ENCODE data around the gene RETNLB. TPM values are rescaled to one million over a fixed set of nuclear protein-coding genes. Genes with fewer than 3 reads are reported as not detected.

RETNLB gene, protein sequence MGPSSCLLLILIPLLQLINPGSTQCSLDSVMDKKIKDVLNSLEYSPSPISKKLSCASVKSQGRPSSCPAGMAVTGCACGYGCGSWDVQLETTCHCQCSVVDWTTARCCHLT
- not detected for total RNA-seq

DNA sequence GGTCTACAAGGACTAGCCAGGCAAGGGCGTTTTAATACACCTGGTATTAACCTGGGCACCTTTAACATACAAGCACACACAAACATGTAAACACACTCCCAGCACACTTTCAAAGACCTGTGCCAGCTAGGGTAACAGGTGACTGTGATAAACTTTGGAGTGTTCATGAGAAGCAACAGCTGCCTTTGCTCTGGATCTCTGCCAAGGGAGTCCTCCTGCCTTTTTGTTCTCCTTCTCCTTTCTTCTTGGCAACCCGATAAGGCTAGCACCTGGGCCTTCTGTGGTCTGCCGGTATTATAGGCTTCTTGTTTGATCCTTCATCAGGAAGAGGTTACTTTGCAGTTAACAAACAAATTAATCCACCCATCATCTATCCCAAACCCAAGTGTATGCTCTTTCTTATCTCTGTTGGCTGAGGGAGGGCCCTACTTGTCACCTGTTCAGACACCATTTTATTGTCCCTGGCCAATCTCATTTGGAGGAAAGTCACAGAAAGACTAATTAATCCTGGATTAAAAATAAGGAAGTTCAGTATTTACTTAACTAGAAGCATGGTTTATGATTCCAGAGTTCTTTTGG is at the start of gene RETNLB:
Gene RETNLB, minus strand, starts transcription at position 7 of the 579 bp plus-strand sequence. CDS start 225 bp downstream, outside the sequence.
- Histone ChIP-seq H3K9me3 (no peaks in the 10 kb centered on the region), H3K4me1 (no peaks in the 10 kb centered on the region), H3K27ac (no peak within 1 kb of the TSS), H3K4me3 (replicated peaks in 1 of 3) (no peak within 1 kb of the TSS), H3K27me3 (no peaks in the 10 kb centered on the region), H3K36me3 (no peaks in the 10 kb centered on the region)
- TF ChIP-seq POLR2A (IDR thresholded peaks at IDR 0.05) = no peak
- TF ChIP-seq, protein P1, sequence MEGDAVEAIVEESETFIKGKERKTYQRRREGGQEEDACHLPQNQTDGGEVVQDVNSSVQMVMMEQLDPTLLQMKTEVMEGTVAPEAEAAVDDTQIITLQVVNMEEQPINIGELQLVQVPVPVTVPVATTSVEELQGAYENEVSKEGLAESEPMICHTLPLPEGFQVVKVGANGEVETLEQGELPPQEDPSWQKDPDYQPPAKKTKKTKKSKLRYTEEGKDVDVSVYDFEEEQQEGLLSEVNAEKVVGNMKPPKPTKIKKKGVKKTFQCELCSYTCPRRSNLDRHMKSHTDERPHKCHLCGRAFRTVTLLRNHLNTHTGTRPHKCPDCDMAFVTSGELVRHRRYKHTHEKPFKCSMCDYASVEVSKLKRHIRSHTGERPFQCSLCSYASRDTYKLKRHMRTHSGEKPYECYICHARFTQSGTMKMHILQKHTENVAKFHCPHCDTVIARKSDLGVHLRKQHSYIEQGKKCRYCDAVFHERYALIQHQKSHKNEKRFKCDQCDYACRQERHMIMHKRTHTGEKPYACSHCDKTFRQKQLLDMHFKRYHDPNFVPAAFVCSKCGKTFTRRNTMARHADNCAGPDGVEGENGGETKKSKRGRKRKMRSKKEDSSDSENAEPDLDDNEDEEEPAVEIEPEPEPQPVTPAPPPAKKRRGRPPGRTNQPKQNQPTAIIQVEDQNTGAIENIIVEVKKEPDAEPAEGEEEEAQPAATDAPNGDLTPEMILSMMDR (IDR thresholded peaks at IDR 0.05) = no peak
- no peak for DNase-seq
- 57 to 60% methylated on average over 3 of the region's 3 CpGs for WGBS, 2 donors
- intact Hi-C loops (cut with DNase I) = no loop called here

DNA sequence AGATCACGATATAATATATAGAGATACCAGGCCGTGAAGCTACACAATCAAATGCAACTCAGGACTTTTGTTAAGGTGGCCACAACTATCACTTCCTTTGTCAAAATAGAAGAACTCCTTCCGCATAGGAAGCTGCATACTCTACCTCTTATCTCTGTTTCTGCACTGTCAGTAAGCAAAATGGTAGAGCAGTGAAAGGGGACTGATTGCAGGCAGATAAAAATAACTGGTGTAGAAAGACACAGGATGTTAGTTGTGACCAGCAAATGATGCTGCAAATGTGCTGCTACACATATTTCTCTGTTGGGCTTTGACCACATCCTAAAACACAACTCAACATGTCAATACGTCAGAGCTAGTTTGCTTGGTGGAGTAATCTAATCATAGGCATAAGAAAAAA is 49.1 kb upstream of the RETNLB start:
- no peaks in the 10 kb centered on the region for H3K4me1 ChIP-seq
- no peak overlapping the region for H3K27ac ChIP-seq
- H3K4me3 ChIP-seq (replicated peaks in 1 of 3) = no peak overlapping the region
- WGBS, 2 donors = 77 to 80% methylated on average over 4 of the region's 4 CpGs
- TF ChIP-seq POLR2A (IDR thresholded peaks at IDR 0.05) = no peak
- TF ChIP-seq, protein P1 (IDR thresholded peaks at IDR 0.05) = no peak
- intact Hi-C loops (cut with DNase I) = no loop called here
- H3K27me3 ChIP-seq = no peaks in the 10 kb centered on the region
- H3K9me3 ChIP-seq = no peaks in the 10 kb centered on the region
- H3K36me3 ChIP-seq = no peaks in the 10 kb centered on the region
- no peak for DNase-seq

DNA sequence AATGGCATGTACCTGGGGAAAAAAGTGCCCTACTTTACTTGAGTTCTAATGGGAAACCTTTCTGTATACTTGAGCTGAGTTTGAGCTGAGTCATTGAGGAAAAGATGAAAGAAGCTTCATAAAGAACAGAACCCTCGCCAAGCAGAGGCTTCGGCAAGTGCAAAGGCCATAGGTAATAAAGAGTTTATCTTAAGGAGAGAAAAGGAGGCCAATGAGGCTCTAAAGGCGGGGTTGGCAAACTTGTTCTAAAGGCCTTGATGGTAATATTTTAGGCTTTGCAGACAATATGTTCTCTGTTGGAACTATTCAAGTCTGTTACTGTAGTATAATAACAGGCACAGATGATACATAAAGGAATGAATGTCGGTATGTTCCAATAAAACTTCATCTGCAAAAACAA is 47.8 kb upstream of the RETNLB start:
- H3K4me1 ChIP-seq = no peaks in the 10 kb centered on the region
- no peaks in the 10 kb centered on the region for H3K36me3 ChIP-seq
- intact Hi-C loops (cut with DNase I) = no loop called here
- TF ChIP-seq, protein P1 (IDR thresholded peaks at IDR 0.05) = no peak
- TF ChIP-seq POLR2A (IDR thresholded peaks at IDR 0.05) = no peak
- no peaks in the 10 kb centered on the region for H3K27me3 ChIP-seq
- DNase-seq = no peak
- H3K9me3 ChIP-seq = no peaks in the 10 kb centered on the region
- no peak overlapping the region for H3K4me3 ChIP-seq (replicated peaks in 1 of 3)
- WGBS, 2 donors = 90 to 91% methylated on average over 4 of the region's 4 CpGs
- H3K27ac ChIP-seq = no peak overlapping the region

DNA sequence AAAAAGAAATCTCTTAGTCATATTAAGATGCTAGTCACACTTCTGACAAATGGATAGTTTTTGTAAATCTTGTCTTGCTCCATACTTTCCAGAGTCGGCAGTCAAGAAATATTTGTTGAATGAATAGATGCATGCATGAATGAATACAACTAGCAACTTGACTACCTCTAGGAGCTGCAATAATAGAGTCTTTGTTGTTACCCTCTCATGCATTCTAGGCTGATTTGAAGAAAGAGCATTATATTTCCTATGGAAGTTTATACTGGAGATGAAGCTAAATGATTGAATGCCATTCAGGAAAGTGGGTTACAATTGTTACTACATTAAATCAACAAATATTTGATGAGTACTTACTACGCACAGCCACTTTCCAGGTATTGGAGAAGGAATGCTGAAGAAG is 47.2 kb upstream of the RETNLB start:
- TF ChIP-seq, protein P1 (IDR thresholded peaks at IDR 0.05) = no peak
- no peak for TF ChIP-seq POLR2A (IDR thresholded peaks at IDR 0.05)
- intact Hi-C loops (cut with DNase I) = no loop called here

DNA sequence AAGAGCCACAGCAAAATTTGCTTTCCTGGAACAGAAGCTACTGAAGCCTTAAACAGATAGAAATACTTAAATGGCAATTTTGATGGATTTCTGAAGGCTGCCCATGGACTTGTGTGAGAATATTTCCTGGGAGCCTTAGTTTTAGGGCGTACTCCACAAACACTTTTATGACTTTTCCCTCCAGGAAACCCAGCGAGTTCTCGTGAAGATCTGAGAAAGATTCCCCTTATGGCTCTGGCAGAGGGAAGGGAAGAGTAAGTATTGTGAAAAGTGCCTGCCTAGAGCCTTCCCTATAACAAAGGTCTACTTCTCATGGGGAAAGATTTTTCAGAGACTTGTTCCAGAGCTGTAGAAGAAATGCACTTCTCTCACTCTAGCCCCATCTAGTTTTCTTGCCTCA is 34.3 kb upstream of the RETNLB start:
- Histone ChIP-seq H3K36me3 (no peaks in the 10 kb centered on the region), H3K4me3 (replicated peaks in 1 of 3) (no peak overlapping the region), H3K4me1 (no peaks in the 10 kb centered on the region), H3K27ac (no peak overlapping the region), H3K27me3 (no peaks in the 10 kb centered on the region), H3K9me3 (no peaks in the 10 kb centered on the region)
- no peak for DNase-seq
- intact Hi-C loops (cut with DNase I) = no loop called here
- no peak for TF ChIP-seq POLR2A (IDR thresholded peaks at IDR 0.05)
- TF ChIP-seq, protein P1 (IDR thresholded peaks at IDR 0.05) = no peak
- WGBS, 2 donors = 53 to 55% methylated on average over 3 of the region's 3 CpGs

More for the DNA sequence above, 47.2 kb upstream of the RETNLB start:
- no peaks in the 10 kb centered on the region for H3K36me3 ChIP-seq
- 48 to 53% methylated on average over 2 of the region's 2 CpGs for WGBS, 2 donors
- H3K9me3 ChIP-seq = no peaks in the 10 kb centered on the region
- no peak for DNase-seq
- no peak overlapping the region for H3K27ac ChIP-seq
- H3K4me1 ChIP-seq = no peaks in the 10 kb centered on the region
- H3K27me3 ChIP-seq = no peaks in the 10 kb centered on the region
- H3K4me3 ChIP-seq (replicated peaks in 1 of 3) = no peak overlapping the region

Data from thyroid gland (tissue), 4 donors.